ENCODE results near the gene PTPRM. TPM values are rescaled to one million over a fixed set of nuclear protein-coding genes. Genes with fewer than 3 reads are reported as not detected.

Gene PTPRM
- total RNA-seq, 4 donors from 2014 or later = 81.5 to 98.9 (median 86.8) TPM

GRCh38 chr18:8397034-8397433, 829.9 kb downstream of the PTPRM start:
- no peaks in the 10 kb centered on the region for H3K27me3 ChIP-seq
- TF ChIP-seq POLR2AphosphoS5 (IDR thresholded peaks at IDR 0.05) (no peak), POLR2A (IDR thresholded peaks at IDR 0.05) (no peak), EP300 (IDR thresholded peaks at IDR 0.05) (no peak), CTCF (IDR thresholded peaks at IDR 0.05) (no peak)
- no peak overlapping the region for H3K4me3 ChIP-seq
- H3K27ac ChIP-seq = no peak overlapping the region
- 75 to 84% methylated on average over 5 to 7 of the region's 12 CpGs for WGBS, 2 donors (ENCODE audit: low coverage in 1 of 2)
- no peak for ATAC-seq
- H3K36me3 ChIP-seq = peaks cover 0 to 90% of the 10 kb centered on the region in 2 donors
- no peaks in the 10 kb centered on the region for H3K9me3 ChIP-seq
- no peaks in the 10 kb centered on the region for H3K4me1 ChIP-seq

GRCh38 chr18:8399138-8399537, 832.0 kb downstream of the PTPRM start:
- WGBS, 2 donors (ENCODE audit: low coverage in 1 of 2) = 80 to 87% methylated on average over 8 of the region's 8 CpGs
- no peaks in the 10 kb centered on the region for H3K9me3 ChIP-seq
- H3K27ac ChIP-seq = no peak overlapping the region
- H3K4me3 ChIP-seq = no peak overlapping the region
- ATAC-seq = no peak
- H3K4me1 ChIP-seq = no peaks in the 10 kb centered on the region
- no peaks in the 10 kb centered on the region for H3K27me3 ChIP-seq
- H3K36me3 ChIP-seq = peaks cover 0 to 88% of the 10 kb centered on the region in 2 donors
- TF ChIP-seq POLR2A (IDR thresholded peaks at IDR 0.05) (no peak), EP300 (IDR thresholded peaks at IDR 0.05) (no peak), CTCF (IDR thresholded peaks at IDR 0.05) (no peak), POLR2AphosphoS5 (IDR thresholded peaks at IDR 0.05) (no peak)

- ATAC-seq = no peak
These were observed 833.2 kb downstream of the PTPRM start for GRCh38 chr18:8400193-8400752.

GRCh38 chr18:8400825-8401224, 833.7 kb downstream of the PTPRM start:
- WGBS, 2 donors (ENCODE audit: low coverage in 1 of 2) = 29 to 100% methylated on average over 1 of the region's 2 CpGs
- no peaks in the 10 kb centered on the region for H3K9me3 ChIP-seq
- TF ChIP-seq CTCF (IDR thresholded peaks at IDR 0.05) = no peak
- no peak for TF ChIP-seq POLR2AphosphoS5 (IDR thresholded peaks at IDR 0.05)
- TF ChIP-seq EP300 (IDR thresholded peaks at IDR 0.05) = no peak
- no peak for TF ChIP-seq POLR2A (IDR thresholded peaks at IDR 0.05)
- H3K36me3 ChIP-seq = peaks cover 0 to 88% of the 10 kb centered on the region in 2 donors
- H3K27ac ChIP-seq = no peak overlapping the region
- no peak for ATAC-seq
- no peaks in the 10 kb centered on the region for H3K27me3 ChIP-seq
- H3K4me3 ChIP-seq = no peak overlapping the region
- H3K4me1 ChIP-seq = no peaks in the 10 kb centered on the region

More at GRCh38 chr18:8400193-8400752, 833.2 kb downstream of the PTPRM start:
- peaks cover 0 to 88% of the 10 kb centered on the region in 2 donors for H3K36me3 ChIP-seq
- H3K27me3 ChIP-seq = no peaks in the 10 kb centered on the region
- no peak overlapping the region for H3K4me3 ChIP-seq
- 90 to 100% methylated on average over 2 to 6 of the region's 17 CpGs for WGBS, 2 donors (ENCODE audit: low coverage in 1 of 2)
- no peaks in the 10 kb centered on the region for H3K9me3 ChIP-seq
- TF ChIP-seq EP300 (IDR thresholded peaks at IDR 0.05) (no peak), POLR2AphosphoS5 (IDR thresholded peaks at IDR 0.05) (no peak), POLR2A (IDR thresholded peaks at IDR 0.05) (no peak), CTCF (IDR thresholded peaks at IDR 0.05) (no peak)
- no peaks in the 10 kb centered on the region for H3K4me1 ChIP-seq
- no peak overlapping the region for H3K27ac ChIP-seq

GRCh38 chr18:8401606-8402005, 834.5 kb downstream of the PTPRM start:
- WGBS, 2 donors (ENCODE audit: low coverage in 1 of 2) = 100% methylated on average over 4 of the region's 17 CpGs; no CpG with 5 or more reads in 1 of the 2 donors
- Histone ChIP-seq H3K27ac (no peak overlapping the region), H3K4me1 (no peaks in the 10 kb centered on the region), H3K9me3 (no peaks in the 10 kb centered on the region), H3K36me3 (peaks cover 0 to 88% of the 10 kb centered on the region in 2 donors), H3K27me3 (no peaks in the 10 kb centered on the region), H3K4me3 (no peak overlapping the region)
- no peak for ATAC-seq
- no peak for TF ChIP-seq POLR2AphosphoS5 (IDR thresholded peaks at IDR 0.05)
- no peak for TF ChIP-seq POLR2A (IDR thresholded peaks at IDR 0.05)
- TF ChIP-seq EP300 (IDR thresholded peaks at IDR 0.05) = no peak
- no peak for TF ChIP-seq CTCF (IDR thresholded peaks at IDR 0.05)

All from gastroesophageal sphincter (tissue), 4 donors.